ENCODE results near the gene NT5DC3. TPM values are rescaled to one million over a fixed set of nuclear protein-coding genes. Genes with fewer than 3 reads are reported as not detected.

NT5DC3 gene
- total and polyA plus RNA-seq, 2 of the 13 experiments (the other 11 are each of a cell fraction or from before 2014, with no cell fraction given), result 3.2 to 6.6 TPM

- TF ChIP-seq SNAPC4 (CRISPR knock-in tag; IDR thresholded peaks at IDR 0.05) (no peak), MEIS2 (CRISPR knock-in tag; IDR thresholded peaks at IDR 0.05) (no peak), POGZ (CRISPR knock-in tag; IDR thresholded peaks at IDR 0.05) (no peak), ETV6 (CRISPR knock-in tag; conservative IDR thresholded peaks at IDR 0.05) (no peak)
These were observed 1.9 kb downstream of the NT5DC3 start (continued) for GRCh38 chr12:103839103-103839502.

GRCh38 chr12:103838254-103838914, 2.6 kb downstream of the NT5DC3 start:
- 100% methylated on average over 1 of the region's 1 CpG for WGBS (ENCODE audit: low lambda C conversion rate)
- peak overlapping the region; percentile 74 to 82 (median 75); a peak in 4 of 6 replicates for H3K4me3 ChIP-seq (replicated peaks in 1 of 3; ENCODE audit: insufficient read depth in 1 of 3, low read depth in 2 of 3, low read length in 3 of 3)
- intact Hi-C loops (cut with micrococcal nuclease; ENCODE audit: unreplicated experiment), result loop anchor here (5.0 kb wide), 1 partner anchor 36 kb away; no protein-coding TSS in a partner anchor
- TF ChIP-seq ATAD3A (CRISPR knock-in tag; IDR thresholded peaks at IDR 0.05) (no peak), RELA (CRISPR knock-in tag; IDR thresholded peaks at IDR 0.05) (no peak), SIX4 (CRISPR knock-in tag; IDR thresholded peaks at IDR 0.05) (no peak), ZNF510 (CRISPR knock-in tag; IDR thresholded peaks at IDR 0.05; ENCODE audit: low read depth) (no peak), TAF15 (IDR thresholded peaks at IDR 0.05; ENCODE audit: low read depth, low read length, poor library complexity, severe bottlenecking) (no peak), ZNF501 (CRISPR knock-in tag; IDR thresholded peaks at IDR 0.05) (no peak), BRF2 (CRISPR knock-in tag; IDR thresholded peaks at IDR 0.05) (no peak), ISL2 (CRISPR knock-in tag; IDR thresholded peaks at IDR 0.05) (peak; percentile 89), ZNF335 (CRISPR knock-in tag; IDR thresholded peaks at IDR 0.05) (no peak), ZNF362 (CRISPR knock-in tag; IDR thresholded peaks at IDR 0.05; ENCODE audit: borderline replicate concordance) (no peak; the same call in 1 of the 2 replicates), ZNF3 (CRISPR knock-in tag; IDR thresholded peaks at IDR 0.05) (no peak), ZNF724P (CRISPR knock-in tag; IDR thresholded peaks at IDR 0.05; ENCODE audit: borderline replicate concordance) (no peak)

More at GRCh38 chr12:103838254-103838914, 2.6 kb downstream of the NT5DC3 start:
- no peaks in the 10 kb centered on the region for H3K9me3 ChIP-seq (ENCODE audit: low read length)
- CTCF ChIA-PET (ENCODE audit: low intra/inter-chr PET ratio, low total read pairs), result no interaction called here
- no peaks in the 10 kb centered on the region for H3K36me3 ChIP-seq (replicated peaks in 1 of 2; ENCODE audit: control insufficient read depth in 1 of 2, insufficient read depth in 2 of 2, low read length in 2 of 2)
- in situ Hi-C loops (cut with HindIII; ENCODE audit: extremely low pct_ligation_motif_present, low pct_unique_long_range_greater_than_20kb), result no loop called here
- POLR2A ChIA-PET, result no interaction called here
- DNase-seq (ENCODE audit: low spot score), result peak; percentile 87
- H3K79me2 ChIP-seq (ENCODE audit: insufficient read depth, low read length), result peaks cover 61% of the 10 kb centered on the region
- H3K4me1 ChIP-seq (ENCODE audit: insufficient read depth, low read length), result peaks cover 75% of the 10 kb centered on the region
- no peaks in the 10 kb centered on the region; a peak in 1 of 5 replicates for H3K27me3 ChIP-seq (ENCODE audit: control insufficient read depth in 1 of 2, insufficient read depth in 2 of 2, low read length in 2 of 2)
- H3K27ac ChIP-seq (ENCODE audit: extremely low read length, insufficient read depth, low read length), result peak overlapping the region; percentile 68
- no TSS peak for BruUV-seq (replicated peaks)
- FAIRE-seq, result peak; percentile 50
- ATAC-seq, result peak; percentile 38
- H2AFZ ChIP-seq (ENCODE audit: low read length), result no peak overlapping the region
- peak overlapping the region; percentile 82 for H3K4me2 ChIP-seq (ENCODE audit: low read depth, low read length)
- H3K9ac ChIP-seq (ENCODE audit: insufficient read depth, low read depth, low read length), result peak overlapping the region; percentile 72; the same call in 1 of the 2 replicates
- peaks cover 14% of the 10 kb centered on the region for H4K20me1 ChIP-seq (ENCODE audit: insufficient read depth, low read length)

Measured in HepG2 (cell line).